Activated CD4-positive, alpha-beta T cell treated with anti-CD3 and anti-CD28 coated beads for 36 hours (primary cell): ENCODE measurements around the gene FNDC3B. TPM values are rescaled to one million over a fixed set of nuclear protein-coding genes. Genes with fewer than 3 reads are reported as not detected.

Experiments
- ATAC-seq: fragments of 200-7000 bp; cut with Tn5 transposase; one replicate; pipeline ENCODE4 v1.10.0; 2021; ENCODE audit warnings: mild to moderate bottlenecking, moderate library complexity
- CTCF ChIA-PET: fragments of 350-600 bp; sonication (Branson Sonifier 250); formaldehyde crosslinking; loops from one replicate; lab custom pipeline; 2021; ENCODE audit warnings: antibody characterized with exemption; lab: Charles Lee
- POLR2A ChIA-PET: fragments of 350-600 bp; sonication (Branson Sonifier 250); formaldehyde crosslinking; loops from one replicate; lab custom pipeline; 2021; ENCODE audit warnings: antibody characterized with exemption, inconsistent platforms; lab: Charles Lee
- DNase-seq: peaks from one replicate; pipeline ENCODE4 v3.0.0-alpha.2; 2020
- H3K27ac Mint-ChIP-seq: one replicate; pipeline ENCODE4 v1.8.0; 2021; ENCODE audit warnings: mixed read lengths
- H3K27me3 Mint-ChIP-seq: one replicate; pipeline ENCODE4 v1.8.0; 2021; ENCODE audit warnings: mixed read lengths
- H3K36me3 Mint-ChIP-seq: one replicate; pipeline ENCODE4 v1.8.0; 2021; ENCODE audit warnings: low read depth, mixed read lengths
- H3K4me1 Mint-ChIP-seq: one replicate; pipeline ENCODE4 v1.8.0; 2021; ENCODE audit warnings: mixed read lengths
- H3K4me3 Mint-ChIP-seq: one replicate; pipeline ENCODE4 v1.8.0; 2021; ENCODE audit warnings: mild to moderate bottlenecking, moderate library complexity, mixed read lengths
- H3K9me3 Mint-ChIP-seq: one replicate; pipeline ENCODE4 v1.8.0; 2021; ENCODE audit warnings: low read depth, mixed read lengths
- intact Hi-C, 2 experiments: fragments of 100-400 bp; cut with DNase I in 1 of 2; cut with micrococcal nuclease in 1 of 2; formaldehyde crosslinking; loops; one replicate each; pipeline versions ENCODE4 v1.14.2 to v1.15.1; 2022 to 2024; cut with DNase I, micrococcal nuclease
- total RNA-seq, 2 experiments: library from RNA; stranded (reverse); gene quantifications; one replicate each; pipeline ENCODE4 v1.2.3, GENCODE V29; 2021

The FNDC3B gene
- total RNA-seq, 2 experiments from 2014 or later = 10.5 to 14.2 TPM

DNA sequence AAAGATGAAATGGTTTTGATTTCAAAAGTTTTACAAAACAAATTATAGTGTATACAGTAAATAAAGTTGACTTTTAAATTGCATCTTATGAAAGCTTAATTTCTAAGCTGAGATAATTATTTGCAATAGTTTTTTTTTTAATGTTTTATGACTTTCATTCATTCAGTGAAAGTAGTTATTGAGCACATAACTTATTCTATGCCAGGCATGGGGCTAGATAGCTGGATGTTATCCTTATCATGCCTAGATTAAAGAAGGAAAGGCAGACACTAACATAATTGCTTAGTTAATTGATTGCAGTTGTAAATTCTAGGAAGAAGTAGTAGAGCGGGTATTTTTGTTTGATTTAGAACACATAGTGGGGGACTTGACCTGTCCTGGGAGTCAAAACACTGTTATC, 92.4 kb downstream of the FNDC3B start:
- no peak overlapping the region for H3K4me3 Mint-ChIP-seq
- H3K36me3 Mint-ChIP-seq = peaks cover 4% of the 10 kb centered on the region
- H3K9me3 Mint-ChIP-seq = no peaks in the 10 kb centered on the region
- DNase-seq = no peak
- no peaks in the 10 kb centered on the region for H3K27me3 Mint-ChIP-seq
- intact Hi-C loops = no loop called here
- peaks cover 41% of the 10 kb centered on the region for H3K4me1 Mint-ChIP-seq
- CTCF ChIA-PET = interaction anchor here (0.7 to 1.0 kb wide), 2 partner anchors 8 to 632 kb away, joined by 3 read pairs; no protein-coding TSS in a partner anchor
- no peak for ATAC-seq
- POLR2A ChIA-PET = no interaction called here
- H3K27ac Mint-ChIP-seq = peak overlapping the region; percentile 61

DNA sequence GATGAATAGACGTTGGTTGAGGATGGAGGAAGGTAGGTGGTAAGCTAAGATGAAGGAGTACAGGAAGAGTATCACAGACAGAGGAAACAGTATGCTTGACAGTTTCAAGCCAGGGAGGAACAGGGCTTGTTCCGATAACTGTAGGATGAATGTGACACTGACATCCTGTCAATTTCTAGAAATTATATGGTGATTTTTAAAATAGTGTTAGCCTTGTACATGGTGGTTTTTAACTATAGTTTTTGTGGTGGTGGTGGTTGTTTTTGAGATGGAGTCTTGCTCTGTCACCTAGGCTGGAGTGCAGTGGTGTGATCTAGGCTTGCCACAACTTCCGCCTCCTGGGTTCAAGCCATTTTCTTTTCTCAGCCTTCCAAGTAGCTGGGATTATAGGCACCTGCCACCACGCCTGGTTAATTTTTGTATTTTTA, 92.8 kb downstream of the FNDC3B start:
- POLR2A ChIA-PET = no interaction called here
- Mint-ChIP-seq H3K4me3 (no peak overlapping the region), H3K27me3 (no peaks in the 10 kb centered on the region), H3K4me1 (peaks cover 44% of the 10 kb centered on the region), H3K36me3 (peaks cover 4% of the 10 kb centered on the region), H3K27ac (peak overlapping the region; percentile 61), H3K9me3 (no peaks in the 10 kb centered on the region)
- intact Hi-C loops = no loop called here
- DNase-seq (no peak), ATAC-seq (peak; percentile 58)
- CTCF ChIA-PET = no interaction called here

DNA sequence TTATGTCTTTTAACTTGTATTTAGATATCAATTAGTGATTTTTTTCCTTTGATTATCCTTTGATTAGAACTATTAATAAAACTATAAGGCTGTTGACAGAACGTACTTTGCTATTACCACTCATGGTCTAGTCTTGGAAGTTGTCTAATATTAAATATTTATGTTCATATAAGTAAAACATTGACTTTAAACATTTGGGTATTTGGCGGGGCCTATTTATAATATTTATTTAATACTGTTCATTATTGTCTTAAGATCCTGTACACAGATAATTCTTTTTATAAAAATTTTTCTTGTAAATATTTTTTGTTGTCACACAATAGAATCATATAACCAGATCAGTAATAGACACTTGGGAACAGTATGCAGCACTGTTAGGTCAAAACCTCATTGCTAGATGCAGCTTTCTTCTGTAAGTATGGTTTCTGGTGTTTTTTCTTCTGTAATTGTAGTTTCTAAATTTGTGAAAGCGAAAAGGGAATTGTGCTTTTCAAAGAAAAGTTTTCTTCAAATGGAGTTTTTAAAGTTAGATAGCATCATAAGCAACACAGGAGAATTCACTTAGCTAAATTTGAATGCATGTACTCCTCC, 93.4 kb downstream of the FNDC3B start:
- ChIA-PET CTCF (no interaction called here), POLR2A (no interaction called here)
- ATAC-seq (no peak), DNase-seq (no peak)
- Mint-ChIP-seq H3K27me3 (no peaks in the 10 kb centered on the region), H3K4me1 (peaks cover 51% of the 10 kb centered on the region), H3K36me3 (peaks cover 4% of the 10 kb centered on the region), H3K9me3 (no peaks in the 10 kb centered on the region), H3K27ac (no peak overlapping the region), H3K4me3 (no peak overlapping the region)
- intact Hi-C loops = no loop called here

DNA sequence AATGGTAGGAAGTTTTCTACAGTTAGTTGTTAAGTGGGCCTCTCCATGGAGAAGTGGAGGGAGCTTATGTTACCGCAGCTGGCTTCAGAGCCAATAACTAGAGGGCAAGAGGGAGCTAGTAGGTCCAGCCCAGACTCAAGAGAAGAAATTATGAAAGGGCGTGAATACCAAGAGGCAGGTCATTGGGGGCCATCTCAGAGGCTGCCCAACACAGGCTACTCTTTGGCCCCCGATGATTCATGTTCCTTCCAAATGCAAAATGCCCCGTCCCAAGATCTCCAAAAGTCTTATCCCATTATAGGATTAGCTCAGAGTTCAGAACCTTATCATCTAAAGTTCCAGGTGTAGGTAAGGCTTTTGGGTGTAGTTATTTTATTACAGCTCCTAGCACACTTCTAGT, 94.5 kb downstream of the FNDC3B start:
- intact Hi-C loops = no loop called here
- DNase-seq = no peak
- no peak overlapping the region for H3K27ac Mint-ChIP-seq
- no peaks in the 10 kb centered on the region for H3K27me3 Mint-ChIP-seq
- peaks cover 57% of the 10 kb centered on the region for H3K4me1 Mint-ChIP-seq
- POLR2A ChIA-PET = no interaction called here
- ATAC-seq = no peak
- peaks cover 4% of the 10 kb centered on the region for H3K36me3 Mint-ChIP-seq
- H3K9me3 Mint-ChIP-seq = no peaks in the 10 kb centered on the region
- CTCF ChIA-PET = interaction anchor here (0.6 to 0.7 kb wide), 4 partner anchors 41 to 96 kb away, joined by 3 to 4 read pairs (median 3); no protein-coding TSS in a partner anchor
- no peak overlapping the region for H3K4me3 Mint-ChIP-seq

DNA sequence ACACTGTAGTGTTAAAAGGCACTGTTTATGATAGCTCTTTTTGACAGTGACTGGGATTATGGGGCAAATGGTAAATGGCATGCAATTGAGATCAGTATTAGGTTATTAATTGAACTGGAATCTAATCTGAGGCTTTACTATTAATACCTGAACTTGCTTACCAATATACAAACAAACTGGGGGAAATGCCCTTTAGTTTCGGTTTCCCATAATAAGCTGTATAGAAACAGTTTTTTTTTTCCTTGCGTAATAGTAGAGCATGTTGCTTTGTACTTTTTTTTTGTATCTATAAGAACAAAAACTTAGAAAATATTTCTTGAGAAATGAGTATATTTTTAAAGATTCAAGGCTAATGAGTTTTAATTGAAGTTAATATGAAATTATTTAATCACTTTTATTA, 95.0 kb downstream of the FNDC3B start:
- intact Hi-C loops = no loop called here
- no peak overlapping the region for H3K4me3 Mint-ChIP-seq
- H3K27me3 Mint-ChIP-seq = no peaks in the 10 kb centered on the region
- ATAC-seq (no peak), DNase-seq (no peak)
- H3K4me1 Mint-ChIP-seq = peaks cover 61% of the 10 kb centered on the region
- POLR2A ChIA-PET = no interaction called here
- no peaks in the 10 kb centered on the region for H3K9me3 Mint-ChIP-seq
- H3K36me3 Mint-ChIP-seq = peaks cover 4% of the 10 kb centered on the region
- CTCF ChIA-PET = interaction anchor here (0.6 to 1.2 kb wide), 4 partner anchors 29 to 97 kb away, joined by 3 to 4 read pairs (median 3); no protein-coding TSS in a partner anchor
- H3K27ac Mint-ChIP-seq = no peak overlapping the region

DNA sequence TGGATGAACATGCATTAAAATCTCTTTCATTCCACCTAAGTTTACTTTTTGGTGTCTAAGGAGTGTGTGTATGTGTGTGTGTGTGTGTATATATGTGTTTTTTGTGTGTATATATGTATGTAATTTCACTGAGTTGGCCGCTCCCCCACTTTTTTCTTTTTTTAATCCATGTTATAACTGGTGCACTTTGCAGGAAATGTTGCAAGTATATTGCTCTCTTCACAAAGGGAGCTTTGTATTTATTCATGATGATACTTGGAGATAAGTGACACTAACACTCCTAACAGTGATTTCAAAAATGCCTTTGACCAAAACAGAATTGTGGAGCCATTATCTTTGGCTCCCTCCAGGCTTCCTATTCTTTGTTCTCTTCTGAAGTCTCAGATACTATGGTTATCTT, 95.8 kb downstream of the FNDC3B start:
- intact Hi-C loops = no loop called here
- DNase-seq (no peak), ATAC-seq (no peak)
- Mint-ChIP-seq H3K36me3 (peaks cover 4% of the 10 kb centered on the region), H3K4me3 (no peak overlapping the region), H3K27ac (no peak overlapping the region), H3K9me3 (no peaks in the 10 kb centered on the region), H3K27me3 (no peaks in the 10 kb centered on the region), H3K4me1 (peaks cover 57% of the 10 kb centered on the region)
- ChIA-PET CTCF (interaction anchor here (1.1 to 1.2 kb wide), 2 partner anchors 29 to 34 kb away, joined by 3 to 4 read pairs; no protein-coding TSS in a partner anchor), POLR2A (no interaction called here)

DNA sequence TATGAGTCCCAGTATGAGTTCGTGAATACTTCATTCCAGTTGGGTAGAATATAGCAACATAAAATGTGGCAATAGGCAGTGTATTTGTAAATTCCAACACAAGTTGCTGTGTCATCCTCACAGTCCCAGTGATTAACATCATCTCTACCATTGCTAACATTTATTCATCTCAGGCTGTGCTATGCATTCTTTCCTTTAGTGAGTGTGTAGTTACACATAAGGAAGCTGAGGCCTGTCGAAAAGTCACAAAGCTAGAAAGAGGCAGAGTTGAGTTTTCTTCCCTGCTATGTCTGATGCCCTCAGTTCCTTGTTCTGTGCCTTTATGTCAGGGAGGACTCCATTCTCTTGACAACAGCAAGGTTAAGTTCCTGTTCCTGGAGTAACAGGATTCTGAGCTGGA, 96.4 kb downstream of the FNDC3B start:
- ChIA-PET POLR2A (no interaction called here), CTCF (no interaction called here)
- H3K9me3 Mint-ChIP-seq = no peaks in the 10 kb centered on the region
- H3K27ac Mint-ChIP-seq = peak overlapping the region; percentile 28
- ATAC-seq (no peak), DNase-seq (no peak)
- H3K4me3 Mint-ChIP-seq = no peak overlapping the region
- H3K4me1 Mint-ChIP-seq = peaks cover 59% of the 10 kb centered on the region
- peaks cover 4% of the 10 kb centered on the region for H3K36me3 Mint-ChIP-seq
- intact Hi-C loops = no loop called here
- H3K27me3 Mint-ChIP-seq = no peaks in the 10 kb centered on the region

DNA sequence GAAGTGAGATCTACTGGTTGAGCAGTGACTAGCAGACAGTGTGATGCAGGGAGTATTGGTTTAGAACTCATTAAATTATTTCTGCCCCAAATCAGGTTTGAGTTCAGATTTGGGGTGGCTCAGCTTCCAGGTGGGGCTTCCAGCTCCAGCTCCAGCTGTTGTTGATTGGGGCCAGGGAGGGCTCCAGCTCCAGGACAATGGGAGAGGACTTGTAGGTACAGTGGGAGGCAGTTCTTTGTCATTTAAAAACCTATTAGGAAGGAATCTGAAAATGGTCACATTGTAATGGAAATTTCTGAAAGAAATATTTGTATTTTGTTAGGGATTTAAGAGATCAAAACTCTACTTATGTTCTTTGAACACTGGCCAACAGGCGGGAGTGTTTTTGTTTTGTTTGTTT, 97.0 kb downstream of the FNDC3B start:
- no peak overlapping the region for H3K4me3 Mint-ChIP-seq
- ChIA-PET POLR2A (no interaction called here), CTCF (no interaction called here)
- DNase-seq (no peak), ATAC-seq (no peak)
- intact Hi-C loops = no loop called here
- peaks cover 59% of the 10 kb centered on the region for H3K4me1 Mint-ChIP-seq
- no peaks in the 10 kb centered on the region for H3K9me3 Mint-ChIP-seq
- H3K36me3 Mint-ChIP-seq = peaks cover 4% of the 10 kb centered on the region
- peak overlapping the region; percentile 28 for H3K27ac Mint-ChIP-seq
- no peaks in the 10 kb centered on the region for H3K27me3 Mint-ChIP-seq

DNA sequence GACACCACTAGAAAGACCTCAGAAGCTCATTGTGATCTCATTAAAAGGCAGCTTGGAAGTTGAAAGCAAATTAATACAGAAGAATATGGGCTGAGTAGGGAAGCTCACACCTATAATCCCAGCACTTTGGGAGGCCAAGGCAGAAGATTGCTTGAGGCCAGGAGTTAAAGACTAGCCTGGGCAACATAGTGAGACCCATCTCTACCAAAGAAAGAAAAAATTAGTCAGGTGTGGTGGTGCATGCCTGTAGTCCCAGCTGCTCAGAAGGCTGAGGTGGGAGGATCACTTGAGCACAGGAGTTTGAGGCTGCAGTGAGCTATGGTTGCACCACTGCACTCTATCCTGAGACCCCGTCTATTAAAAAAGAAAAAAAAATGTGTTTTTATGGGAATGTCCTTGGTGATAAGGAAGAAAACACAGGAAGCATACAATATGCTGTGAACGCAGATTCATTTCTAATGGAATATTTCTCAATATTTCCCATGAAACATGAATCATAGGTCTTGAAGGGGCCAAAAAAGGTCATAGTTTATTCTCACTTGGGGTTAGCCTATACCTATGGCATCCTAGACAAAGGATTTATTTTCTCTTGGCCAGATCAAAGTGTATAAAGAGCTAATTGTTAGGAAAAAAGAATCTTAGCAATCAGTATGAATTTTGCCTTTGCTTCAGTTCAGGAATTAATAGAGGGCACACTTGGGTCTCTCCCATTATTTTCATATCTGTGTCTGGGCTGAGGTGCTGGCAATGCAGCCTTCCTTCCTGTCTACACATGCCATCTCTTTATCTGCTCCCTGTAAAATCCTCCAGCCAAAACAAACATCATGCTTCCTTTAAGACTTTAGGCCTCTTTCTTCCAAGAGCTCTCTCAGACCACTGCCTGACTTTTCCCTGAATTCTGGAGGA, 98.2 kb downstream of the FNDC3B start:
- ChIA-PET CTCF (interaction anchor here (0.6 to 1.1 kb wide), 3 partner anchors 32 to 178 kb away, joined by 3 to 5 read pairs (median 4); no protein-coding TSS in a partner anchor), POLR2A (no interaction called here)
- intact Hi-C loops = loop anchor here in 1 of 2 experiments (2.0 kb wide), 1 partner anchor 31 kb away; no protein-coding TSS in a partner anchor
- no peaks in the 10 kb centered on the region for H3K9me3 Mint-ChIP-seq
- peaks cover 4% of the 10 kb centered on the region for H3K36me3 Mint-ChIP-seq
- H3K4me1 Mint-ChIP-seq = peaks cover 53% of the 10 kb centered on the region
- no peaks in the 10 kb centered on the region for H3K27me3 Mint-ChIP-seq
- H3K27ac Mint-ChIP-seq = peak overlapping the region; percentile 4
- no peak overlapping the region for H3K4me3 Mint-ChIP-seq
- DNase-seq = no peak
- no peak for ATAC-seq

DNA sequence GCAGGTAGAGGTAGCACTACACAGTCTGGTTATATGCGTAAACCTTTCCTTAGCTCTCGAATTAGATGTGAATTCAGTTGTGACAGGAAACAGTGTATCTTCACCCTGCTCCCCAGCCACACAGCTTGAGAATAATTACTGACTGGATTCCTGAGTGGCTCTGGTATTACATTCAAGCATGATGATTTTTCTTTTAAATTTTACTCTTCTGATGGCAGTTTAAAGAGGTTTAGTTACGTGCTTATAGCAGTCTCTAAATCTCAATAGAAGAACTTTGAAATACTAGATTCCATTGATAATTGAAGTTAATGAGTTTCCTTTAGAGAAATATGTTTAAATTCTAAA, 98.8 kb downstream of the FNDC3B start:
- ChIA-PET POLR2A (interaction anchor here (1.2 kb wide), 1 partner anchor 43 kb away, joined by 3 read pairs; no protein-coding TSS in a partner anchor), CTCF (interaction anchor here (0.6 to 1.1 kb wide), 2 partner anchors 31 to 96 kb away, joined by 4 to 5 read pairs; no protein-coding TSS in a partner anchor)
- ATAC-seq (no peak), DNase-seq (no peak)
- H3K36me3 Mint-ChIP-seq = peaks cover 4% of the 10 kb centered on the region
- H3K4me3 Mint-ChIP-seq = no peak overlapping the region
- H3K27ac Mint-ChIP-seq = peak overlapping the region; percentile 4
- no peaks in the 10 kb centered on the region for H3K9me3 Mint-ChIP-seq
- H3K4me1 Mint-ChIP-seq = peaks cover 51% of the 10 kb centered on the region
- H3K27me3 Mint-ChIP-seq = no peaks in the 10 kb centered on the region
- intact Hi-C loops = loop anchor here in 1 of 2 experiments (2.0 kb wide), 1 partner anchor 31 kb away; no protein-coding TSS in a partner anchor

DNA sequence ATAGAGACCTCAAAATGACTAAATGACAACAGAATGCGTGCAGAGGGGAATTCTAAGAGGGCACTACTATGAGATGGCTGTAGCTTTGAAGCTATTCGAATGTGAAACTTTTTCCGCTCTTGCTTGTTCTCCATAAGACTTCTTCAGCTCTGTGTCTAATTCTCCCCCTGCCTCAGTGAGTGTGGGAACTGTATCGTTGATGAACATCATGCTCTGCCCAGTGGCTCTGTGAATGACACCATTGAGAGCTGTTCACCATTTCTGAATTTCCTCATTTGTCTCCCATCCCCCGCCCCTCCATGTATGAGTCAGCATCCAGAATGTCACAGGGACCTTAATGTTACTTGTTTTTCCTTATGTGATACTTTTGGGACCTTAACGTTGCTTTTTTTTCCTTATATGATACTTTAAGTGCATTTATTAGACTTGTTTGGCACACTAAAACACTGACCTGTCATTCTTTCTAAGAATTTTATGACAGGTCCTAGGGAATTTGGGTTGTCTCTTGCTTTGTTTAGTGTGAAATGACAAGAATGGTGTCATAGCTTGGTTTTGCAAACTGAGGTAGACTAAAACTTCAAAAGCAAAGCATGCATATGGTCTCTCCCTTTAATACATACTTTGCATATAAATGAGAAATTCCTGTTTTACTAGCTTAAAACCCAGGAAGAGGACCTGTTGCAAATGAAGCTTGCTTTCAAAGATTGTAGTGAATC, 99.6 kb downstream of the FNDC3B start:
- POLR2A ChIA-PET = interaction anchor here (0.6 to 1.3 kb wide), 4 partner anchors 32 to 441 kb away, joined by 3 read pairs; no protein-coding TSS in a partner anchor

More for the DNA sequence above, 99.6 kb downstream of the FNDC3B start:
- Mint-ChIP-seq H3K9me3 (no peaks in the 10 kb centered on the region), H3K27ac (peak overlapping the region; percentile 77), H3K4me3 (no peak overlapping the region), H3K27me3 (no peaks in the 10 kb centered on the region), H3K4me1 (peaks cover 47% of the 10 kb centered on the region), H3K36me3 (peaks cover 4% of the 10 kb centered on the region)
- intact Hi-C loops = loop anchor here in 1 of 2 experiments (2.0 kb wide), 1 partner anchor 32 kb away; no protein-coding TSS in a partner anchor
- peak; percentile 62 for ATAC-seq
- CTCF ChIA-PET = interaction anchor here (0.6 to 1.5 kb wide), 4 partner anchors 8 to 45 kb away, joined by 3 to 4 read pairs (median 3); no protein-coding TSS in a partner anchor
- peak; percentile 68 for DNase-seq
